OCI-M2 (cell line): ENCODE results near the gene BORCS5.
"Not testable (repeated sequence)": the region's sequence is repeated elsewhere in the genome, so short reads cannot be mapped to it uniquely, and the experiment has no call there.

Source experiments
- DNase-seq: peaks from one replicate; lab custom pipeline; 2025; ENCODE audit not compliant: unreplicated experiment; lab: John Stamatoyannopoulos, UW

BORCS5 gene

DNA sequence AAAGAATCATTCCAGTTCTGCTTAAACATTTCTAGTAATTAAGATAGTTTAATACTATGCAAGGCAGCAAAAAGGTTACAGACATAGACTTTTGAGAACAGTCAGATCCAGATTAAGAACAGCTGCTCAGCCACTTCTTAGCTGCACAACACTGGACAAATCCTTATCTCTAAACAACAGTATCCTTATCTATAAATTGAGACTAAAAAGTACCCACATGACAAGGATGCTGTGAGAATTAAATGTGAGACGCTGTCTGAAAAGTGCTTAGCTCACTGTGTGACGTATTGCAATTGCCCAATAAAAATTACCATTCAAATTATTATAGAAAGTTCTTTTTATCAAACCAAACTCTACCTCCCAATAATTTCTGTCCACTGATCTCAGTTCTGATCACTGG is 35.5 kb downstream of the BORCS5 start:
- DNase-seq: no peak

DNA sequence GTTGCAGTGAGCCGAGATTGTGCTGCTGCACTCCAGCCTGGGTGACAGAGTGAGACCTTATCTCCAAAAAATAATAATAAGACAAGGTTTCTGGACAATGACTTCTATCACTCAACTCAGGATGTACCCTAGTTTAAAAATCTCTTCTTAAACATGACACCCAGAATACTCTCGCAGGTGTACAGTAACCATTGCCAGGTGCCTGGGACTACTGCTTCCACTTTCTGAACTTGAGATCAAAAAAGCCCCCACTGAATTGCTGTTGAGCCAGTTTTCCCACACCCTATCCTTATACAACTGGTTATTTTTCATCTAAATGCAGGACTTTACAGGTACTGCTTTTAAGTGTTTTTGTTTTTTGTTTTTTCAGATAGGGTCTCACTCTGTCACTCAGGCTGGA is 36.3 kb downstream of the BORCS5 start:
- no peak for DNase-seq

DNA sequence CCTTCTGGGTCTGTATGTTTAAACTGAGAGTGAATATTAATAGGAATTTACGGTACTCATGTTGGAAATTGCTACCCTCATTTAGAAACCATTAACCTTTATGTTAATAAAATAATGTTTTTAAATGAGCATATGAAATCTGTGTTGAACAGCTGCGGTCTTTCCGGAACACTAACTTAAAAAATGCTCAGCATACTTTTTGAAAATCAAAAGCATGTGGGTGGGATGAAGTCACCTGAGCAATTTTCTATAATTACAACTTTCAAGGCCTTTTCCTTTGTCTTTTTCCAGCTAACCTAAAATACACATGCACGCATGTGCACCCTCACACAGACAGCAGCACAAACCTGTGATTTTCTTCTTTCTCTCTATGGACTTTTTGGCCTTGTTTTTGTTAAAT is 39.8 kb downstream of the BORCS5 start:
- no peak for DNase-seq

DNA sequence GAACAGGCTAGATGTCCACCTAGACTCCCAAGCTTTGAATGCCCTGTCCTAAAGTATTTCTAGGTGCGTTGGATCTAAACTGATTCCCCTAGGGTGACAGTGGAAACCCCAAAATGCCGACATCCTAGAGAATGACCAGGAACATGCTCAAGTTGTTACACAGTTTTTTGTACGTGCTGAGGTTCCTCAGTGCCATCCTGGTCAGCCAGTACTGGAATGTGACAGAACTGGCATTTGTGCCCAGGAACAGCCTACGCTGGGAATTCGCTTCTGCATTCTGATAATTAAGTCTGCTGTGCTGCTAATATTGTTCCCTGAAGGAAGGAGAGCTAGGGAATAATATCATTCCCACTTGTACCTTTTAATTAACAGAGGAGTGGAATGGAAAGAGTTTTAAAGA is 40.3 kb downstream of the BORCS5 start:
- no peak for DNase-seq

- no peak for DNase-seq
These were observed 41.4 kb downstream of the BORCS5 start for GRCh38 chr12:12398026-12398859.

- DNase-seq: no peak
These were observed 42.3 kb downstream of the BORCS5 start for GRCh38 chr12:12399161-12399560.

- no peak for DNase-seq
These were observed 43.0 kb downstream of the BORCS5 start for GRCh38 chr12:12399776-12400305.

GRCh38 chr12:12400793-12401192 is 43.9 kb downstream of the BORCS5 start:
- DNase-seq: no peak

DNA sequence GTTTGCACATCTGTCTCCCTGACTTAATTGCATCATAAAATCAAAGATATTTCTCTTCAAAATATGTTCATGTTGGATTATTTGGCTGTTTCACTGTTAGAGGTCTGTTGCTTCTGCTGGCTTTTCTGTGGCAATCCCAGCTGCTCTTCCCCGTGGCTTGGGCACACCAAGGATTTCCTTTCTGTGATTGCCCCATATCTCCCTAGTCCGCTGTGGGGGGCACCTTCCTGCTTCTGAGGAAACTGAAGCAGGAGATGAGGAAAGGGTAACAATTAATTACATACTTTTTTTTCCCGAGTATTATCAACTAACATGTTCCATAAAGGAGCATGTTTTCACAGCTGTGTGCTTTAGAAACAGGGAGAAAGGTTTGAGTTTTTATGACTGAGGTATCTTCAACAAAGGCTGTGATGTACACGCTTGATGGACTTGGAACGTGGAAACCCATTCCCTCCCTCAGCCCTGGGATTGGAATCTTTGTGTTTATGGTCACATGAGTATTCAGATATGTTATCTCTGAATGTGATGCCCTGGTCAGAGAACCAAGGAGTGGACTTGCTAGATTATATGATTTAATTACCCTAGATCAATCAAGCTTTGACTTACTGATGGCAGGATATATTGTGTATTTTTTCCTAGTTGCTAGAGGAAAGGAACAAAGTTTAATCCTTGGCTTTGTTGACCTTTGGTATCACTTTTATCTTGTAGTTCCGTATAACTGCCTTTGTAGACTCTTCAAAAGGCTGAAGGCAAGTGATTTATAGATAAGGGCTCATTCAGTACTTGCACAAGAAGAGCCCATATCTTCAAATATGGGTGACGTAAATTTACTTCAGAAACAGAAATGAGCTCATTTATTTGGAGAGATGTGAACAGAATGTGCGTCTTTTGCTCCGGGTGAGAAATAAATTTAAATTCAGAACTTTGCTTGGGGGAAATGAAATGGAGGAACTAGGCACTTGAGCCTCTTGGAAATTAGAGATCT is 46.7 kb downstream of the BORCS5 start:
- DNase-seq: no peak

DNA sequence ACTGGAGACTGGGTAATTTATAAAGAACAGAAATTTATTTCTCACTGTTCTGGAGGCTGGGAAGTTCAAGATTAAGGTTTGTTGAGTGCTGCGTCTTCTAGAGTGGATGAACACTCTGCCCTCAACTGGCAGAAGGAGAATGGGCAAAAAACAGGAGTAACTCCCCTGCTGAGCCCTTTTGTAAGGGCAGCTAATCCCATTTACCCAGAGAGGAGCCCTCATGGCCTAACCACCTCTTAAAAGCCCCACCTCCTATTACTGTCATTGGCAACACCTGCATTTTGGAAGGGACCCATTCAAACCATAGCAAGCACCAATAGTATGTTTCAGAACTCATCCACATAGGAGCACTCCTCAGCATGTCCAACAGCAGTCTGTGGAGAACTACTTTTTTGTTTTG is 47.4 kb downstream of the BORCS5 start:
- DNase-seq: no peak

- no peak for DNase-seq
These were observed 49.0 kb downstream of the BORCS5 start for GRCh38 chr12:12405882-12406281.

- DNase-seq: no peak
These were observed 49.9 kb downstream of the BORCS5 start for GRCh38 chr12:12406762-12407161.

DNA sequence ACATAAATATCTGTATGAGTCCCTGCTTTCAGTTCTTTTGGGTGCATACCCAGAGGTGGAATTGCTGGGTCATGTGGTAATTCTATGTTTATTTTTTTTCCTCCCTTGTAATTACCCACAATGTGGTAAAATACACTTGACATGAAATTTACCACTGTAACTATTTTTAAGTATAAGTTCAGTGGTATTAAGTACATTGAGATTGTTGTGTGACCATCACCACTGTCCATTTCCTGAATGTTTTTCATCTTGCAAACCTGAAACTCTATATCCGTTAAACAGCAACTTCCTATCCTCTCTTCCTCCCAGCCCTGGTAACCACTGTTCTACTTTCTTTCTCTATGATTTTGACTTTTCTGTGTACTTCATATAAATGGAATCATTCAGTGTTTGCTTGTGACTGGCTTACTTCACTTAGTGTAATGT is 51.4 kb downstream of the BORCS5 start:
- DNase-seq: no peak

DNA sequence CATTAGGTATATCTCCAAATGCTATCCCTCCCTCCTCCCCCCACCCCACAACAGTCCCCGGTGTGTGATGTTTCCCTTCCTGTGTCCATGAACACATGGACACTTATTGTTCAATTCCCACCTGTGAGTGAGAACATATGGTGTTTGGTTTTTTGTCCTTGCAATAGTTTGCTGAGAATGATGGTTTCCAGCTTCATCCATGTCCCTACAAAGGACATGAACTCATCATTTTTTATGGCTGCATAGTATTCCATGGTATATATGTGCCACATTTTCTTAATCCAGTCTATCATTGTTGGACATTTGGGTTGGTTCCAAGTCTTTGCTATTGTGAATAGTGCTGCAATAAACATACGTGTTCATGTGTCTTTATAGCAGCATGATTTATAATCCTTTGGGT is 52.5 kb downstream of the BORCS5 start:
- DNase-seq: not testable (repeated sequence)

DNA sequence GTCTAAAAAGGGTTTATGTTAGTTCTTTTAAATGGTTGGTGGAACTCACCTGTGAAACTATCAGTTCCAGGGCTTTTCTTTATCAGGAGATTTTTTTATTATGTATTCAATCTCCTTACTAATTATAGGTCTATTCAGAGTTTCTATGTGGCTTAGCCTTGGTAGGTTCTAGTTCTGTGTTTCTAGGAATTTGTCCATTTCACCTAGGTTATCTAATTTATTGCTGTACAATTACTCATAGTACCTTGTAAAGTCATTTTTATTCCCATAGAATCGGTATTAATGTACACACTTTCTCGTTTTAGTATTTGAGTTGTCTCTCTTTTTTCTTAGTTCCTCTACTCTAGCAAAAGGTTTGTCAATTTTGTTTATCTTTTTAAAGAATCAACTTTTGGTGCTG is 59.0 kb downstream of the BORCS5 start:
- no peak for DNase-seq

DNA sequence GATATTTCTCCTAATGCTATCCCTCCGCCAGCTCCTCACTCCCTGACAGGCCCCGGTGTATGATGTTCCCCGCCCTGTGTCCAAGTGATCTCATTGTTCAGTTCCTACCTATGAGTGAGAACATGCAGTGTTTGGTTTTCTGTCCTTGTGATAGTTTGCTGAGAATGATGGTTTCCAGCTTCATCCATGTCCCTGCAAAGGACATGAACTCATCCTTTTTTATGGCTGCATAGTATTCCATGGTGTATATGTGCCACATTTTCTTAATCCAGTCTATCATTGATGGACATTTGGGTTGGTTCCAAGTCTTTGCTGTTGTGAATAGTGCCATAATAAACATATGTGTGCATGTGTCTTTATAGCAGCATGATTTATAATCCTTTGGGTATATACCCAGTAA is 62.3 kb downstream of the BORCS5 start:
- DNase-seq: not testable (repeated sequence)

DNA sequence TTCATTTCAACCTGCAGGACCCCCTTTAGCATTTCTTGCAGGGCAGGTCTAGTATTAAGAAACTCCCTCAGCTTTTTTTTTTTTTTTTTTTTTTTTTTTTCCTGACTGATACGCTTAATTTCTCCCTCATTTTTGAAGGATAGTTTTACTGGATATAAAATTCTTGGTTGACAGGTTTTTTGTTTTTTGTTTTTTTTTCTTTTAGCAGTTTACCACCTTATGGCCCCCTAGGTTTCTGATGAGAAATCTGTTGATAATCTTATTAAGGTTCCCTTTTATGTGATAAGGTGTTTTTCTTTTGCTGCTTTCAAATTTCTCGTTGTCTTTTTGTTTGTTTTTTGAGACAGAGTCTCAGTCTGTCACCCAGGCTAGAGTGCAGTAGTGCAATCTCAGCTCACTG is 66.5 kb downstream of the BORCS5 start:
- DNase-seq: no peak

- DNase-seq: no peak
These were observed 68.1 kb downstream of the BORCS5 start for GRCh38 chr12:12425001-12425400.

- DNase-seq: no peak
These were observed 68.7 kb downstream of the BORCS5 start for GRCh38 chr12:12425616-12426015.

DNA sequence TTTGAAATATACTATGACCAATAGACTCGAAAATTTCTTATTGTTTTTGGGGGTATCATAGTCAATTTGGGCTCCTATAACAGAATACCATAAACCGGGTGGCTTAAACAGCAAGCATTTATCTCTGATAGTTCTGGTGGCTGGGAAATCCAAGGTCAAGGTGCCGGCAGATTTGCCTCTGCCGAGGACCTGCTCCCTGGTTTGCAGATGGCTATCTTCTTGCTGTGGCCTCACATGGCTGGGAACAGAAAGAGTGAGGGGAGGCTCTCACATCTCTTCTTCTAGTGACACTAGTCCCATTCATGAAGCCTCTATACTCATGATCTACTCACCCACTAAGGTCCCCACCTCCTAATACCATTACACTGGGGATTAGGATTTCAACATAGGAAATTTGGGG is 70.7 kb downstream of the BORCS5 start:
- DNase-seq: no peak

GRCh38 chr12:12428047-12428446 is 71.2 kb downstream of the BORCS5 start:
- no peak for DNase-seq
